Neural cell (in vitro differentiated cells): ENCODE data around the gene LMF2. TPM values are rescaled to one million over a fixed set of nuclear protein-coding genes. Genes with fewer than 3 reads are reported as not detected.

Experiments
- H2AFZ ChIP-seq: fragments of 200-600, 300-800 bp; sonication (generic), shearing (Covaris generic); 2 replicates; pipeline ENCODE4 v1.6.0; 2014; ENCODE audit warnings: low read depth, mild to moderate bottlenecking, antibody characterized with exemption, low read length, moderate library complexity
- H3F3A ChIP-seq: fragments of 200-600 bp; shearing (Covaris generic); 2 replicates; pipeline ENCODE4 v1.6.1; 2016; ENCODE audit warnings: mild to moderate bottlenecking, moderate library complexity, mixed read lengths, antibody characterized with exemption, low read length; ENCODE audit not compliant: insufficient read depth, poor library complexity, severe bottlenecking
- H3K27ac ChIP-seq: fragments of 200-600, 300-800 bp; sonication (generic), shearing (Covaris generic); 2 replicates; pipeline ENCODE4 v1.5.1; 2014; ENCODE audit warnings: mild to moderate bottlenecking, low read length, moderate library complexity
- H3K27me3 ChIP-seq: fragments of 300-800, 200-600 bp; sonication (generic), shearing (Covaris generic); 2 replicates; pipeline ENCODE4 v1.6.0; 2014; ENCODE audit warnings: mild to moderate bottlenecking, low read depth, low read length, moderate library complexity; ENCODE audit not compliant: insufficient read depth
- H3K36me3 ChIP-seq: fragments of 300-800, 200-600 bp; sonication (generic), shearing (Covaris generic); 2 replicates; pipeline ENCODE4 v1.5.1; 2014; ENCODE audit warnings: mild to moderate bottlenecking, antibody characterized with exemption, low read length, moderate library complexity; ENCODE audit not compliant: insufficient read depth
- H3K4me2 ChIP-seq: fragments of 300-800, 200-600 bp; sonication (generic), shearing (Covaris generic); 2 replicates; pipeline ENCODE4 v1.6.0; 2014; ENCODE audit warnings: mild to moderate bottlenecking, low read length
- H3K4me3 ChIP-seq: fragments of 300-800, 200-600 bp; sonication (generic), shearing (Covaris generic); 2 replicates; pipeline ENCODE4 v1.5.1; 2014; ENCODE audit warnings: mild to moderate bottlenecking, low read length, moderate library complexity
- H3K79me2 ChIP-seq: fragments of 200-600 bp; shearing (Covaris generic); replicated peaks from 2 replicates; pipeline ENCODE4 v1.6.0; 2014; ENCODE audit warnings: mild to moderate bottlenecking, low read length, moderate library complexity; ENCODE audit not compliant: insufficient read depth
- H3K9ac ChIP-seq: fragments of 300-800, 200-600 bp; sonication (generic), shearing (Covaris generic); 2 replicates; pipeline ENCODE4 v1.6.1; 2016; ENCODE audit warnings: mild to moderate bottlenecking, low read length, mixed read lengths
- H3K9me2 ChIP-seq: fragments of 200-600 bp; shearing (Covaris generic); 2 replicates; pipeline ENCODE4 v1.6.1; 2016; ENCODE audit warnings: mild to moderate bottlenecking, low read length, mixed read lengths; ENCODE audit not compliant: insufficient read depth
- H3K9me3 ChIP-seq: fragments of 200-600, 300-800 bp; sonication (generic), shearing (Covaris generic); 2 replicates; pipeline ENCODE4 v1.6.1; 2016; ENCODE audit warnings: mild to moderate bottlenecking, mixed run types, low read length, moderate library complexity, mixed read lengths
- H4K20me1 ChIP-seq: fragments of 200-600 bp; shearing (Covaris generic); 2 replicates; pipeline ENCODE4 v1.6.1; 2016; ENCODE audit warnings: mild to moderate bottlenecking, mixed run types; ENCODE audit not compliant: insufficient read depth
- EP300 ChIP-seq: fragments of 450-650 bp; conservative IDR thresholded peaks from 2 replicates; pipeline ENCODE4 v1.6.1; 2014; ENCODE audit warnings: antibody characterized with exemption, mild to moderate bottlenecking, moderate library complexity; ENCODE audit not compliant: poor library complexity, severe bottlenecking
- EZH2 ChIP-seq: fragments of 200-600, 300-800 bp; shearing (Covaris generic), sonication (generic); IDR thresholded peaks from 2 replicates; pipeline ENCODE4 v1.6.1; 2014; ENCODE audit warnings: antibody characterized with exemption, low read length, borderline replicate concordance, mild to moderate bottlenecking; ENCODE audit not compliant: insufficient read depth, poor library complexity, severe bottlenecking
- MXI1 ChIP-seq: fragments of 450-650 bp; conservative IDR thresholded peaks from 2 replicates; pipeline ENCODE4 v1.6.1; 2014; ENCODE audit warnings: antibody characterized with exemption, mild to moderate bottlenecking; ENCODE audit not compliant: poor library complexity, severe bottlenecking
- POLR2AphosphoS5 ChIP-seq: IDR thresholded peaks from 2 replicates; pipeline ENCODE4 v1.6.1; 2012
- RAD21 ChIP-seq: fragments of 450-650 bp; conservative IDR thresholded peaks from 2 replicates; pipeline ENCODE4 v1.6.1; 2014; ENCODE audit warnings: antibody characterized with exemption, mild to moderate bottlenecking, moderate library complexity
- SMC3 ChIP-seq: fragments of 450-650 bp; conservative IDR thresholded peaks from 2 replicates; pipeline ENCODE4 v1.6.1; 2014; ENCODE audit warnings: antibody characterized with exemption, mild to moderate bottlenecking, moderate library complexity; ENCODE audit not compliant: poor library complexity
- TAF1 ChIP-seq: IDR thresholded peaks from 2 replicates; pipeline ENCODE4 v1.6.1; 2012; ENCODE audit warnings: low read depth
- polyA plus RNA-seq: library from polyadenylated mRNA; depleted of rRNA; stranded (reverse); fragments of >200 nt; gene quantifications from 2 replicates; pipeline ENCODE4 v1.2.3, GENCODE V29; 2014
- TF ChIP-seq, protein P1 (sequence below): IDR thresholded peaks from 2 replicates; pipeline ENCODE4 v1.6.1; 2012; ENCODE audit warnings: borderline replicate concordance
- TF ChIP-seq, protein P2 (sequence below): fragments of 450-650 bp; IDR thresholded peaks from 2 replicates; pipeline ENCODE4 v1.5.1; 2014; ENCODE audit warnings: antibody characterized with exemption, mild to moderate bottlenecking, moderate library complexity; ENCODE audit not compliant: poor library complexity, severe bottlenecking

Gene LMF2
- polyA plus RNA-seq, 1 donor from 2014 or later: 76.5 TPM

DNA sequence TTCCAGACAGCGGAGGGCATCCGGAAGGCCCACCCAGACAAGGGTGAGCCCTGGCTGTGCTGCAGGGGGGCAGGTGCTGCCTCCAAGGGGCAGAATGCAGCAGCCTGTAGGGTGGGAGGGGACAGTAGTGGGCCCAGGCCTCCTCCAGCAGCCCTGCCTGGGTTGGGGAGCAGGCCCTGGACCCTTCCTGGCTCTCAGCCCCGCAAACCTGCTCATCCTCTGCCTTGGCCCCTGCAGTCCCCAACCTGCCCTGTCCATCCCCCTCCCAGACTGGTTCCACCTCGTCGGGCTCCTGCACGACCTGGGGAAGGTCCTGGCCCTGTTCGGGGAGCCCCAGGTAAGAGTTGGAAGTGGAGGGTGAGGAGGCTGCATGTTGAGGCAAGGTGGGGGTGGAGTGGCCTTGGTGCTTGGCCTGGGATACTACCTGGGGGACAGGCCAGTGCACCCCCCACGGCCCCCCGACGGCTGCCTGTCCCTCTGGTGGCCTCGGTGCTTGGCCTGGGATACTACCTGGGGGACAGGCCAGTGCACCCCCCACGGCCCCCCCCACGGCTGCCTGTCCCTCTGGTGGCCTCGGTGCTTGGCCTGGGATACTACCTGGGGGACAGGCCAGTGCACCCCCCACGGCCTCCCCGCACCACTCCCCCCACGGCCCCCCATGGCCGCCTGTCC is 19.4 kb downstream of the LMF2 start:
- Histone ChIP-seq H4K20me1 (no peaks in the 10 kb centered on the region), H2AFZ (no peak overlapping the region), H3K4me2 (no peak overlapping the region), H3K36me3 (no peaks in the 10 kb centered on the region), H3K27me3 (no peaks in the 10 kb centered on the region), H3K4me3 (no peak overlapping the region), H3K79me2 (no peaks in the 10 kb centered on the region), H3K9me3 (no peaks in the 10 kb centered on the region), H3K9ac (no peak overlapping the region), H3F3A (no peaks in the 10 kb centered on the region), H3K9me2 (no peaks in the 10 kb centered on the region), H3K27ac (no peak overlapping the region)
- TF ChIP-seq EP300: no peak
- TF ChIP-seq SMC3: no peak
- no peak for TF ChIP-seq TAF1
- TF ChIP-seq POLR2AphosphoS5: no peak
- no peak for TF ChIP-seq RAD21
- TF ChIP-seq EZH2: no peak
- TF ChIP-seq, protein P1, sequence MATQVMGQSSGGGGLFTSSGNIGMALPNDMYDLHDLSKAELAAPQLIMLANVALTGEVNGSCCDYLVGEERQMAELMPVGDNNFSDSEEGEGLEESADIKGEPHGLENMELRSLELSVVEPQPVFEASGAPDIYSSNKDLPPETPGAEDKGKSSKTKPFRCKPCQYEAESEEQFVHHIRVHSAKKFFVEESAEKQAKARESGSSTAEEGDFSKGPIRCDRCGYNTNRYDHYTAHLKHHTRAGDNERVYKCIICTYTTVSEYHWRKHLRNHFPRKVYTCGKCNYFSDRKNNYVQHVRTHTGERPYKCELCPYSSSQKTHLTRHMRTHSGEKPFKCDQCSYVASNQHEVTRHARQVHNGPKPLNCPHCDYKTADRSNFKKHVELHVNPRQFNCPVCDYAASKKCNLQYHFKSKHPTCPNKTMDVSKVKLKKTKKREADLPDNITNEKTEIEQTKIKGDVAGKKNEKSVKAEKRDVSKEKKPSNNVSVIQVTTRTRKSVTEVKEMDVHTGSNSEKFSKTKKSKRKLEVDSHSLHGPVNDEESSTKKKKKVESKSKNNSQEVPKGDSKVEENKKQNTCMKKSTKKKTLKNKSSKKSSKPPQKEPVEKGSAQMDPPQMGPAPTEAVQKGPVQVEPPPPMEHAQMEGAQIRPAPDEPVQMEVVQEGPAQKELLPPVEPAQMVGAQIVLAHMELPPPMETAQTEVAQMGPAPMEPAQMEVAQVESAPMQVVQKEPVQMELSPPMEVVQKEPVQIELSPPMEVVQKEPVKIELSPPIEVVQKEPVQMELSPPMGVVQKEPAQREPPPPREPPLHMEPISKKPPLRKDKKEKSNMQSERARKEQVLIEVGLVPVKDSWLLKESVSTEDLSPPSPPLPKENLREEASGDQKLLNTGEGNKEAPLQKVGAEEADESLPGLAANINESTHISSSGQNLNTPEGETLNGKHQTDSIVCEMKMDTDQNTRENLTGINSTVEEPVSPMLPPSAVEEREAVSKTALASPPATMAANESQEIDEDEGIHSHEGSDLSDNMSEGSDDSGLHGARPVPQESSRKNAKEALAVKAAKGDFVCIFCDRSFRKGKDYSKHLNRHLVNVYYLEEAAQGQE: no peak
- TF ChIP-seq MXI1: no peak
- TF ChIP-seq, protein P2, sequence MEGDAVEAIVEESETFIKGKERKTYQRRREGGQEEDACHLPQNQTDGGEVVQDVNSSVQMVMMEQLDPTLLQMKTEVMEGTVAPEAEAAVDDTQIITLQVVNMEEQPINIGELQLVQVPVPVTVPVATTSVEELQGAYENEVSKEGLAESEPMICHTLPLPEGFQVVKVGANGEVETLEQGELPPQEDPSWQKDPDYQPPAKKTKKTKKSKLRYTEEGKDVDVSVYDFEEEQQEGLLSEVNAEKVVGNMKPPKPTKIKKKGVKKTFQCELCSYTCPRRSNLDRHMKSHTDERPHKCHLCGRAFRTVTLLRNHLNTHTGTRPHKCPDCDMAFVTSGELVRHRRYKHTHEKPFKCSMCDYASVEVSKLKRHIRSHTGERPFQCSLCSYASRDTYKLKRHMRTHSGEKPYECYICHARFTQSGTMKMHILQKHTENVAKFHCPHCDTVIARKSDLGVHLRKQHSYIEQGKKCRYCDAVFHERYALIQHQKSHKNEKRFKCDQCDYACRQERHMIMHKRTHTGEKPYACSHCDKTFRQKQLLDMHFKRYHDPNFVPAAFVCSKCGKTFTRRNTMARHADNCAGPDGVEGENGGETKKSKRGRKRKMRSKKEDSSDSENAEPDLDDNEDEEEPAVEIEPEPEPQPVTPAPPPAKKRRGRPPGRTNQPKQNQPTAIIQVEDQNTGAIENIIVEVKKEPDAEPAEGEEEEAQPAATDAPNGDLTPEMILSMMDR: no peak

DNA sequence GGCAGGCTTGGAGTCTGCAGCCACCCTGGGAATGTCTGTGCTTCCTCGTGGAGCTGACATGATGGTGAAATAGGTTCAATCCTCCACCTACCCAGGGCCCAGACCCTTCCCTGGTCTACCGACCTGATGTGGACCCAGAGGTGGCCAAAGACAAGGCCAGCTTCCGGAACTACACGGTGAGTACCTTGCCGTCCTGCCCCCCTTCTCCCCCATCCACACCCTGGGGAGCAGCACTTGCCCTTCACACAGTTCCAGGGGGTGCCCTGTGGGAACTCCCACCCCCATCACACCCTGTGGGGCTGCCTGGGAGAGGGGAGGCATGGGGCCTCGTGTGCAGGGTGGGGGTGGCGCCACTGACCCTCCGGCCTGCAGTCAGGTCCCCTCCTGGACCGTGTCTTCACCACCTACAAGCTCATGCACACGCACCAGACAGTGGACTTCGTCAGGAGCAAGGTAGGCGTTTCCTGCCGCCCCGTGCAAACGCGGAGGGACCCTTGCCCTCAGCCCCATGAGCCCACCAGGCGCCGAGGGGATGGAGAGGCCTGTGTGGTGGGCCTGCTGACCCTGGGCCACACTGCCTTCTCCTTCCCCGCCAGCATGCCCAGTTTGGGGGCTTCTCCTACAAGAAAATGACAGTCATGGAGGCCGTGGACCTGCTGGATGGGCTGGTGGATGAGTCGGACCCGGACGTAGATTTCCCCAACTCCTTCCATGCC is 20.1 kb downstream of the LMF2 start:
- Histone ChIP-seq H3K27ac (no peak overlapping the region), H3K27me3 (peaks cover 5% of the 10 kb centered on the region), H3K9me2 (no peaks in the 10 kb centered on the region), H3F3A (no peaks in the 10 kb centered on the region), H3K79me2 (no peaks in the 10 kb centered on the region), H3K36me3 (no peaks in the 10 kb centered on the region), H2AFZ (no peak overlapping the region), H3K4me3 (no peak overlapping the region), H3K4me2 (no peak overlapping the region), H4K20me1 (no peaks in the 10 kb centered on the region), H3K9ac (no peak overlapping the region), H3K9me3 (no peaks in the 10 kb centered on the region)
- TF ChIP-seq RAD21: no peak
- TF ChIP-seq EP300: no peak
- no peak for TF ChIP-seq SMC3
- TF ChIP-seq, protein P2: no peak
- TF ChIP-seq POLR2AphosphoS5: no peak
- TF ChIP-seq EZH2: no peak
- no peak for TF ChIP-seq MXI1
- no peak for TF ChIP-seq TAF1
- TF ChIP-seq, protein P1: no peak
